Renal cortical epithelial cell (primary cell): ENCODE results near the gene RBM10. TPM values are rescaled to one million over a fixed set of nuclear protein-coding genes. Genes with fewer than 3 reads are reported as not detected.

Source experiments
- DNase-seq: peaks from one replicate; pipeline ENCODE4 v3.0.0-alpha.2; 2011; ENCODE audit warnings: low read depth
- total RNA-seq: library from RNA; depleted of rRNA; stranded (reverse); fragments of >200 nt; gene quantifications from 2 replicates; pipeline ENCODE4 v1.2.3, GENCODE V29; 2014

The RBM10 gene
- total RNA-seq, 1 donor from 2014 or later = 50.2 TPM

GRCh38 chrX:47217121-47217851 is 72.3 kb downstream of the RBM10 start:
- peak; percentile 46 for DNase-seq

- DNase-seq = peak; percentile 95
Observed at GRCh38 chrX:47217852-47218279, 72.8 kb downstream of the RBM10 start.

- peak; percentile 55 for DNase-seq
Observed at GRCh38 chrX:47218280-47218919, 73.4 kb downstream of the RBM10 start, which contains the start of gene CDK16. TSS of gene CDK16 (plus strand) at chrX:47218681. CDS start at chrX:47223558, 4,877 bp downstream.

- no peak for DNase-seq
Observed at GRCh38 chrX:47218920-47219815, 74.1 kb downstream of the RBM10 start.

GRCh38 chrX:47221756-47222155 is 76.7 kb downstream of the RBM10 start:
- no peak for DNase-seq

GRCh38 chrX:47222751-47223350 is 77.8 kb downstream of the RBM10 start:
- DNase-seq = no peak

- no peak for DNase-seq
Observed at GRCh38 chrX:47223476-47224250, 78.6 kb downstream of the RBM10 start.

GRCh38 chrX:47224266-47224895 is 79.4 kb downstream of the RBM10 start:
- no peak for DNase-seq

GRCh38 chrX:47224896-47225290 is 79.9 kb downstream of the RBM10 start:
- no peak for DNase-seq

GRCh38 chrX:47226071-47226470 is 81.0 kb downstream of the RBM10 start:
- DNase-seq = no peak

GRCh38 chrX:47226531-47227333 is 81.7 kb downstream of the RBM10 start:
- no peak for DNase-seq

GRCh38 chrX:47227334-47227583 is 82.2 kb downstream of the RBM10 start:
- DNase-seq = no peak

GRCh38 chrX:47228550-47229270 is 83.7 kb downstream of the RBM10 start:
- DNase-seq = no peak

- no peak for DNase-seq
Observed at GRCh38 chrX:47229427-47229826, 84.4 kb downstream of the RBM10 start.

GRCh38 chrX:47230136-47230868 is 85.3 kb downstream of the RBM10 start:
- DNase-seq = no peak

GRCh38 chrX:47231167-47231566 is 86.1 kb downstream of the RBM10 start:
- no peak for DNase-seq

- DNase-seq = no peak
Observed at GRCh38 chrX:47232197-47232802, 87.3 kb downstream of the RBM10 start.

GRCh38 chrX:47232803-47233332 is 87.8 kb downstream of the RBM10 start, which contains the start of gene USP11:
TSS of gene USP11 (plus strand) at chrX:47233009. CDS start at chrX:47233044, 35 bp downstream.
- DNase-seq = no peak
